H1 (cell line): Measurements from ENCODE around the gene MPPED2. TPM values are rescaled to one million over a fixed set of nuclear protein-coding genes. Genes with fewer than 3 reads are reported as not detected.

Experiments
- CTCF ChIA-PET: fragments of 300-600 bp; sonication (Branson Sonifier 250); formaldehyde crosslinking; loops from one replicate; lab custom pipeline; 2021; ENCODE audit not compliant: partially characterized antibody; lab: Charles Lee
- POLR2A ChIA-PET: fragments of 300-600 bp; sonication (Branson Sonifier 250); formaldehyde crosslinking; loops from one replicate; lab custom pipeline; 2021; ENCODE audit warnings: inconsistent platforms; ENCODE audit not compliant: partially characterized antibody; lab: Charles Lee
- DNase-seq, 2 experiments: peaks; one replicate each; pipeline versions ENCODE4 v3.0.0 to v3.0.0-alpha.2; 2010 to 2022; ENCODE audit warnings: low spot score in 2 of 2, low read depth in 1 of 2, mixed read lengths in 1 of 2
- FAIRE-seq: peaks from 2 replicates; lab custom pipeline; 2011; peaks lifted over from hg19 to GRCh38; lab: Jason Lieb, UNC
- H2AFZ ChIP-seq: 2 replicates; pipeline ENCODE4 v1.8.1; 2012; ENCODE audit warnings: low read length, inconsistent platforms
- H2AK5ac ChIP-seq: 2 replicates; pipeline ENCODE4 v1.6.1; 2013; ENCODE audit warnings: low read depth, low read length
- H2BK120ac ChIP-seq: replicated peaks from 2 replicates; pipeline ENCODE3; 2013; ENCODE audit warnings: low read depth, low read length, inconsistent platforms
- H2BK12ac ChIP-seq: 2 replicates; pipeline ENCODE4 v1.6.1; 2013; ENCODE audit warnings: low read depth, low read length
- H2BK15ac ChIP-seq: 2 replicates; pipeline ENCODE4 v1.6.1; 2013; ENCODE audit warnings: low read length
- H2BK20ac ChIP-seq: 2 replicates; pipeline ENCODE4 v1.6.1; 2013; ENCODE audit warnings: low read length
- H2BK5ac ChIP-seq: 2 replicates; pipeline ENCODE4 v1.6.1; 2013; ENCODE audit warnings: low read depth, low read length
- H3K14ac ChIP-seq: 2 replicates; pipeline ENCODE4 v1.6.1; 2013; ENCODE audit warnings: inconsistent platforms; ENCODE audit not compliant: insufficient read length
- H3K18ac ChIP-seq: 2 replicates; pipeline ENCODE4 v1.6.1; 2013; ENCODE audit warnings: low read length; ENCODE audit errors: extremely low read depth
- H3K23ac ChIP-seq: 2 replicates; pipeline ENCODE4 v1.6.1; 2013; ENCODE audit warnings: inconsistent platforms; ENCODE audit not compliant: insufficient read length
- H3K23me2 ChIP-seq: 2 replicates; pipeline ENCODE4 v1.6.1; 2013; ENCODE audit warnings: low read depth, low read length
- H3K27ac ChIP-seq: 2 replicates; pipeline ENCODE4 v1.6.1; 2011; ENCODE audit warnings: low read depth, low read length, inconsistent platforms
- H3K27me3 ChIP-seq, 4 experiments: replicated peaks in 1 of 4; 1 replicate in 1 of 4; 2 replicates in 3 of 4; pipeline versions ENCODE4 v1.6.1 to v1.8.1; 2011 to 2013; ENCODE audit warnings: low read length in 3 of 4, mild to moderate bottlenecking in 3 of 4, inconsistent platforms in 2 of 4, mixed read lengths in 2 of 4, moderate library complexity in 1 of 4; ENCODE audit not compliant: control insufficient read depth in 3 of 4, insufficient read depth in 3 of 4; ENCODE audit errors: extremely low read depth in 1 of 4
- H3K36me3 ChIP-seq, 4 experiments: 2 replicates each; pipeline versions ENCODE4 v1.6.1 to v1.8.1; 2011 to 2013; ENCODE audit warnings: mild to moderate bottlenecking in 4 of 4, low read length in 3 of 4, moderate library complexity in 2 of 4, control low read depth in 1 of 4, inconsistent platforms in 1 of 4; ENCODE audit not compliant: insufficient read depth in 4 of 4, control insufficient read depth in 2 of 4
- H3K4ac ChIP-seq: replicated peaks from 2 replicates; pipeline ENCODE3; 2013; ENCODE audit warnings: low read length, low read depth, mixed read lengths, inconsistent platforms; ENCODE audit not compliant: insufficient read length
- H3K4me1 ChIP-seq, 4 experiments: replicated peaks in 1 of 4; 1 replicate in 1 of 4; 2 replicates in 3 of 4; pipeline versions ENCODE4 v1.6.1 to v1.8.1; 2011 to 2013; ENCODE audit warnings: low read length in 3 of 4, inconsistent platforms in 2 of 4, mixed read lengths in 1 of 4; ENCODE audit not compliant: insufficient read depth in 4 of 4, control insufficient read depth in 3 of 4
- H3K4me2 ChIP-seq, 2 experiments: 2 replicates each; pipeline versions ENCODE4 v1.6.1 to v1.8.1; 2011 to 2013; ENCODE audit warnings: low read depth in 2 of 2, low read length in 2 of 2, control low read depth in 1 of 2, inconsistent platforms in 1 of 2, mild to moderate bottlenecking in 1 of 2; ENCODE audit not compliant: insufficient read depth in 1 of 2
- H3K4me3 ChIP-seq, 4 experiments: fragments of 200-600, 300-600 bp in 1 of 4; sonication (generic), shearing (Covaris generic), sonication (Bioruptor Twin) in 1 of 4; 2 replicates each; pipeline versions ENCODE4 v1.5.1 to v1.8.1; 2011 to 2016; ENCODE audit warnings: low read length in 4 of 4, low read depth in 3 of 4, control low read depth in 2 of 4, inconsistent platforms in 2 of 4, mild to moderate bottlenecking in 2 of 4, mixed read lengths in 1 of 4, moderate library complexity in 1 of 4; ENCODE audit not compliant: insufficient read depth in 2 of 4; ENCODE audit errors: extremely low read depth in 1 of 4
- H3K56ac ChIP-seq: replicated peaks from 2 replicates; pipeline ENCODE3; 2013; ENCODE audit warnings: low read depth, mild to moderate bottlenecking, mixed read lengths, low read length, inconsistent platforms; ENCODE audit not compliant: insufficient read length
- H3K79me1 ChIP-seq: 2 replicates; pipeline ENCODE4 v1.6.1; 2013; ENCODE audit warnings: low read depth, low read length, control low read depth
- H3K79me2 ChIP-seq, 2 experiments: 2 replicates each; pipeline versions ENCODE4 v1.6.1 to v1.8.1; 2012 to 2013; ENCODE audit warnings: low read length in 2 of 2, mild to moderate bottlenecking in 2 of 2, inconsistent platforms in 1 of 2; ENCODE audit not compliant: insufficient read depth in 2 of 2, control insufficient read depth in 1 of 2
- H3K9ac ChIP-seq, 4 experiments: replicated peaks in 1 of 4; 1 replicate in 1 of 4; 2 replicates in 3 of 4; pipeline versions ENCODE4 v1.6.1 to v1.8.1; 2011 to 2013; ENCODE audit warnings: low read depth in 3 of 4, low read length in 3 of 4, control low read depth in 2 of 4, mild to moderate bottlenecking in 2 of 4, moderate library complexity in 2 of 4, inconsistent platforms in 1 of 4; ENCODE audit errors: extremely low read depth in 1 of 4
- H3K9me3 ChIP-seq, 2 experiments: 2 replicates each; pipeline versions ENCODE4 v1.6.1 to v1.8.1; 2012 to 2013; ENCODE audit warnings: mild to moderate bottlenecking in 2 of 2, moderate library complexity in 2 of 2, control low read depth in 1 of 2, inconsistent platforms in 1 of 2, low read depth in 1 of 2, low read length in 1 of 2, mixed read lengths in 1 of 2; ENCODE audit not compliant: insufficient read depth in 2 of 2
- H4K20me1 ChIP-seq, 2 experiments: replicated peaks in 1 of 2; 2 replicates each; pipeline versions ENCODE3 to v1.8.1; 2011 to 2013; ENCODE audit warnings: inconsistent platforms in 2 of 2, low read length in 2 of 2, mild to moderate bottlenecking in 1 of 2; ENCODE audit not compliant: insufficient read depth in 2 of 2, control insufficient read depth in 1 of 2
- H4K5ac ChIP-seq: 2 replicates; pipeline ENCODE4 v1.6.1; 2013; ENCODE audit warnings: low read length, low read depth, mixed read lengths, inconsistent platforms; ENCODE audit not compliant: insufficient read length
- H4K8ac ChIP-seq: 2 replicates; pipeline ENCODE4 v1.8.0; 2013; ENCODE audit warnings: mild to moderate bottlenecking, moderate library complexity, low read length, inconsistent platforms; ENCODE audit not compliant: insufficient read depth; ENCODE audit errors: extremely low read depth
- H4K91ac ChIP-seq: replicated peaks from 2 replicates; pipeline ENCODE3; 2013; ENCODE audit warnings: low read length, mixed read lengths, inconsistent platforms; ENCODE audit not compliant: insufficient read length
- CREB1 ChIP-seq: IDR thresholded peaks from 2 replicates; pipeline ENCODE4 v1.6.1; 2012; ENCODE audit warnings: inconsistent platforms
- WGBS, 2 experiments: shearing (Covaris generic) in 1 of 2; methylation state at CpG; one replicate each; pipeline versions ENCODE4 v1.1.6 to v1.1.7; 2013 to 2015; ENCODE audit warnings: low lambda C conversion rate in 2 of 2, mixed read lengths in 2 of 2, inconsistent platforms in 1 of 2, low coverage in 1 of 2, missing lambda C conversion rate in 1 of 2; ENCODE audit not compliant: insufficient replicate concordance in 2 of 2, insufficient coverage in 1 of 2, insufficient read length in 1 of 2; ENCODE audit errors: extremely low coverage in 1 of 2, missing lambda C conversion rate in 1 of 2; 5-methylcytosine and 5-hydroxymethylcytosine counted together
- polyA plus RNA-seq, 7 experiments: library from polyadenylated mRNA; depleted of rRNA in 3 of 7; stranded (reverse) in 5 of 7; unstranded in 2 of 7; fragments of >200 nt in 5 of 7; fragments of 200-250 nt in 2 of 7; gene quantifications; 1 replicate in 5 of 7; 2 replicates in 1 of 7; 4 replicates in 1 of 7; pipeline versions ENCODE4 v1.2.1 to v1.2.3, GENCODE V29; 2011 to 2013; ENCODE audit warnings: missing spikeins in 2 of 7, mixed read lengths in 2 of 7
- total RNA-seq: library from RNA; stranded (reverse); fragmentation: NEBNext Ultra II Directional; extraction: Animal tissue kit (Norgen Biotek cat#: 25700); gene quantifications from 2 replicates; pipeline ENCODE4 v1.2.1, GENCODE V29; 2021
- TF ChIP-seq, protein P1 (sequence below), 3 experiments: IDR thresholded peaks; 1 replicate in 2 of 3; 2 replicates in 1 of 3; pipeline versions ENCODE4 v1.5.1 to v1.6.1; 2011; ENCODE audit warnings: low read length in 3 of 3, mild to moderate bottlenecking in 3 of 3, inconsistent platforms in 2 of 3, low read depth in 1 of 3, moderate library complexity in 1 of 3; ENCODE audit not compliant: insufficient read depth in 1 of 3; ENCODE audit errors: control extremely low read depth in 1 of 3

MPPED2 gene
- total and polyA plus RNA-seq, 2 of the 8 experiments (the other 6 are each of a cell fraction or from before 2014, with no cell fraction given) = 1.3 to 3.5 TPM

DNA sequence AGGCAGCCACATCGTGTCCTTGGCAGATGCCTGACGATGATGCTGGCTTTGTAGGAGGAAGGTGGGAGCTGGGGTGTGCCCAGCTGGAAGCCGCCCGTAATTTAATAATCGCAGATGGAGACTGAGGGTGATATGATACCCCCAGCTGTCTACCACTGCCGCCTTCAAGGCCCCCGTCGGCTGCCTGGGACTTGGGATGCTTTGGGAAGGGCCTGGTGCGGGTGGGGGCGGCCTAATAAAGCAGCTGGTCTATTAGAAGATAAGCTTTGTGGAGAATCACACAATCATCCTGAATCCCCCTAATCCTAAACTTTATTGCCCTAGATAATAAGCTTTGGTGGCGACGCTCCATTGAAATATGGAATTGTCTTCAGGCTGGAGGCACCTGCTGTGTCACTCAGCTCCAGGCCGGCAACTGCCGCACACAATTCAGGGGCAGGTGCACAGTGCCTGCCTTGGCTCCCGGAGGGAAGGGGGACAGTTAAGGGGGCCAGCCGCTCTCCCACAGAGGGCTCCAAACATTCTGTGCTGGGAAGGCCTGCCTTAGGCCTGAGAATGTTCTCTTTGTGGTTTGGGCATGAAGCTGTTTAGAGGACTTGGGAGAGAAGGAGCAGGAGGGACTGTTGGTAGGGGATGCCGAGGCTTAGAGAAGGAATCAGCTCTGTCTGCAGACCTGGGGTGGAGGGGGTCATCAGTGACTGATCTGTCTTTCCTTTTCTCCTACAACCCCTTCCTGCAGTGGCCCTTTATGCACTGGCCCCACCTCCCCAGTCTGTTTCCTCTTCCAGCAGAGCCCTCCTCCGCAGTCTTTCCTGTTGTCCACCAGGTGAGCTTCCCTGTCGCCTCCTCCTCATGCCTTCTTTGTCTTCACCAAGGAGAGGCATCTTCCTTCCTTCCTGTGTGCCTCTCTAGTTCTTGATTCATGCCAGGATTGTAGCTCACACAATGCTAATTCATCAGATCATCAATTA is 198.0 kb downstream of the MPPED2 start:
- H3K23me2 ChIP-seq = no peaks in the 10 kb centered on the region
- H3K36me3 ChIP-seq = peaks cover 0 to 7% (median 2%) of the 10 kb centered on the region in 4 experiments; a peak in 2 of 8 replicates
- no peak overlapping the region for H2BK20ac ChIP-seq
- whole genome bisulfite sequencing, 2 experiments = 91% methylated on average over 19 of the region's 19 CpGs; no CpG with 5 or more reads in 1 of the 2 experiments
- H3K4ac ChIP-seq = no peak overlapping the region
- H3K4me2 ChIP-seq = no peak overlapping the region
- ChIA-PET CTCF (interaction anchor here (0.6 to 2.0 kb wide), 5 partner anchors 10 to 102 kb away, joined by 3 to 8 read pairs (median 4); no protein-coding TSS in a partner anchor), POLR2A (interaction anchor here (1.1 kb wide), 1 partner anchor 65 kb away, joined by 3 read pairs; the partner anchor contains the start of gene ARL14EP)
- no peaks in the 10 kb centered on the region for H3K27me3 ChIP-seq
- TF ChIP-seq, protein P1, sequence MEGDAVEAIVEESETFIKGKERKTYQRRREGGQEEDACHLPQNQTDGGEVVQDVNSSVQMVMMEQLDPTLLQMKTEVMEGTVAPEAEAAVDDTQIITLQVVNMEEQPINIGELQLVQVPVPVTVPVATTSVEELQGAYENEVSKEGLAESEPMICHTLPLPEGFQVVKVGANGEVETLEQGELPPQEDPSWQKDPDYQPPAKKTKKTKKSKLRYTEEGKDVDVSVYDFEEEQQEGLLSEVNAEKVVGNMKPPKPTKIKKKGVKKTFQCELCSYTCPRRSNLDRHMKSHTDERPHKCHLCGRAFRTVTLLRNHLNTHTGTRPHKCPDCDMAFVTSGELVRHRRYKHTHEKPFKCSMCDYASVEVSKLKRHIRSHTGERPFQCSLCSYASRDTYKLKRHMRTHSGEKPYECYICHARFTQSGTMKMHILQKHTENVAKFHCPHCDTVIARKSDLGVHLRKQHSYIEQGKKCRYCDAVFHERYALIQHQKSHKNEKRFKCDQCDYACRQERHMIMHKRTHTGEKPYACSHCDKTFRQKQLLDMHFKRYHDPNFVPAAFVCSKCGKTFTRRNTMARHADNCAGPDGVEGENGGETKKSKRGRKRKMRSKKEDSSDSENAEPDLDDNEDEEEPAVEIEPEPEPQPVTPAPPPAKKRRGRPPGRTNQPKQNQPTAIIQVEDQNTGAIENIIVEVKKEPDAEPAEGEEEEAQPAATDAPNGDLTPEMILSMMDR (IDR thresholded peaks at IDR 0.05; ENCODE audit: control extremely low read depth in 1 of 3, insufficient read depth in 1 of 3, low read depth in 1 of 3, low read length in 3 of 3) = peak in 1 of 3 experiments; percentile 10; a peak in 1 of 4 replicates
- TF ChIP-seq CREB1 = no peak
- no peak overlapping the region for H3K56ac ChIP-seq
- H4K8ac ChIP-seq = no peak overlapping the region
- H2BK12ac ChIP-seq = no peak overlapping the region
- no peak overlapping the region; the same call in 1 of the 2 replicates for H3K18ac ChIP-seq
- peaks cover 14% of the 10 kb centered on the region in 2 experiments for H3K9me3 ChIP-seq
- H3K79me2 ChIP-seq = no peaks in the 10 kb centered on the region
- no peak overlapping the region for H3K27ac ChIP-seq
- H4K20me1 ChIP-seq = no peaks in the 10 kb centered on the region
- H2AFZ ChIP-seq = 0 out of 2 replicates have a peak overlapping the region, but pooled peaks have one; percentile 9
- no peaks in the 10 kb centered on the region for H3K79me1 ChIP-seq
- no peak overlapping the region for H2BK5ac ChIP-seq
- no peak overlapping the region for H3K23ac ChIP-seq
- no peaks in the 10 kb centered on the region for H3K4me1 ChIP-seq
- no peak overlapping the region for H3K4me3 ChIP-seq
- no peak overlapping the region for H3K14ac ChIP-seq
- no peak overlapping the region for H2AK5ac ChIP-seq
- no peak overlapping the region for H2BK120ac ChIP-seq
- FAIRE-seq = no peak
- H2BK15ac ChIP-seq = no peak overlapping the region
- no peak overlapping the region for H3K9ac ChIP-seq
- no peak for DNase-seq
- no peak overlapping the region for H4K5ac ChIP-seq
- no peak overlapping the region for H4K91ac ChIP-seq
